Muscle of back (tissue), 11 donors: ENCODE data around the gene TBC1D14. TPM values are rescaled to one million over a fixed set of nuclear protein-coding genes. Genes with fewer than 3 reads are reported as not detected.

Experiments
- DNase-seq, 3 donors: peaks; one replicate each; pipeline versions ENCODE4 v3.0.0 to v3.0.0-alpha.2; 2013
- polyA plus RNA-seq, 10 donors: library from polyadenylated mRNA; unstranded; fragments of 120-200 nt; gene quantifications; one replicate each; pipeline ENCODE4 v1.2.1, GENCODE V29; 2013; ENCODE audit not compliant: insufficient read length in 10 of 10

The TBC1D14 gene
- polyA plus RNA-seq, 10 donors, result 32.0 to 42.9 (median 38.1) TPM

DNA sequence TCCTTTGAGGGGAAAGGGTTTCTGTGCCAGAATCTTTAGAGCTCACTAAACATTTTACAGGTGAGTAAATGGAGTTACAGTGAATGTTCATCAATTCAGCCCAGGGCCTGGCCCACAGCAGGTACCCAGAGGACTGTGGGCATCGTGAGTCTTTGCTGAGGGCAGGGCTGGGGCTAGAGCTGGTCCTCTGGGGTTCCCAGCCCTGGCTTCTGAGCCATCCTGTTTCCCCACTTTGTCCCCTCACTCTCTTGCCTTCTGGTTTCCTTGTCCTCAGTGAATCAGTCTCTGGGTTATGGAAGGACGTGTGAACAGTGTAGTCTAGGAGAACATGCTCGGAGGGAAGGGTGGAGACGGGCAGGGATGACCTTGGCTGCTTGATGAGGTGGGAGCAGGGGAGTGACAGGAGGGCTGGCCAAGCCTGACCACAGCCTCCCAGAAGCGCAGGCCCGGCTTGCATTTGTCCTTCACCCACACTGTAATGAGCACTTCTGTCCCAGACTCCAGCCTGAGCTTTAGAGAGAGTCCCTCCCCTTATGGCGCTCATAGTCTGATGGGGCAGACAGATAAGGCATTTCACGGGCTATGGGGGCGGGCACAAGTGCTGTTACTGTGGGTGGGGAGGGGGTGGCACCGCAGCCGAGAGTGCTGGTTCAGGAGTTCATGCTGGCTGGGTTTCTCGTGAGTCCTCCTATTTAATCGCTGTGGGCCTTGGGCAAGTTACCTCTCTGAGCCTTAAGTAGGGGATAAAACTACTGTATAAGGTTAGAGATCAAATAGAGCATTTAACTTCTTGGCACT, 17.3 kb downstream of the TBC1D14 start:
- no peak for DNase-seq

DNA sequence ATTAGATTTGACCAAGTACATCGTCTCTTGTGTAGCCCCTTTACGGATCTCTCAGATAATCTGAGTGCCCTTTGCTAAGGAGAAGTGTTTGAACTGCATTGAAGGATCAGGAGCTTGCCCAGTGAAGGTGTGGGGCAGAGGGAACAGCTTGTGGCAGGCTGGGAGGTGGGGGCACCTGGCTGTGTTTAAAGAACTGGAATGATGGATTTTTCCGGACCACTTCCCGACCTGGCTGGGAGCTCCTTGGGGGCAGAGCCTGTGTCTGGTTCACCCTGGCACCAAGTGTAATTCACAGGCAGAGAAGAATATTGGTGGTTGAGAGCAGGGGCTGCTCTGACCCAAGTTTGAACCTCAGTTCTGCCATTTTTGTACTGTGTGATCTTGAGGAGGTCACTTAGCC, 18.5 kb downstream of the TBC1D14 start:
- no peak for DNase-seq

DNA sequence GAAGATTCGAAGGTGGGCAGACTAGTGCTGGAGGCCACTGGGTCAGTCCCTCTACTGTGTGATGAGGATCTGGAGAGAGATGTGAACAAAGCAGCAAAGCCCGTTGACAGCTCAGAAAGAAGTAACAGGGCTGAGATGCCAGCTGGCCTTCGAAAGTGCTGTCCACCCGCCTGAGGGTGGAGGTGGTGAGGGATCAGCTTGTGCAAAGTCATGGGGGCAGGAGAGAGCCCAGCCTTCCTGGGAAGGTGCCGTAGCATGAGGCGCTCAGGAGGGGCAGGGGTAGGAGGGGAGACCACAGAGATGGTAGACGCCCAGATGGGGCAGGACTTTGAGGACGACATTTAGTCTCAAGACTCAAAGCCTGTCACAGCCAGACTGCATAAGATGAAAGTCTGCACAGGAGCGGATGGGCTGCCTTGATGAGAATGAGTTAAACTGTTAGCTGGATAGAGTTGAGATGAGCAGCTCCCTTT, 19.7 kb downstream of the TBC1D14 start:
- no peak for DNase-seq

DNA sequence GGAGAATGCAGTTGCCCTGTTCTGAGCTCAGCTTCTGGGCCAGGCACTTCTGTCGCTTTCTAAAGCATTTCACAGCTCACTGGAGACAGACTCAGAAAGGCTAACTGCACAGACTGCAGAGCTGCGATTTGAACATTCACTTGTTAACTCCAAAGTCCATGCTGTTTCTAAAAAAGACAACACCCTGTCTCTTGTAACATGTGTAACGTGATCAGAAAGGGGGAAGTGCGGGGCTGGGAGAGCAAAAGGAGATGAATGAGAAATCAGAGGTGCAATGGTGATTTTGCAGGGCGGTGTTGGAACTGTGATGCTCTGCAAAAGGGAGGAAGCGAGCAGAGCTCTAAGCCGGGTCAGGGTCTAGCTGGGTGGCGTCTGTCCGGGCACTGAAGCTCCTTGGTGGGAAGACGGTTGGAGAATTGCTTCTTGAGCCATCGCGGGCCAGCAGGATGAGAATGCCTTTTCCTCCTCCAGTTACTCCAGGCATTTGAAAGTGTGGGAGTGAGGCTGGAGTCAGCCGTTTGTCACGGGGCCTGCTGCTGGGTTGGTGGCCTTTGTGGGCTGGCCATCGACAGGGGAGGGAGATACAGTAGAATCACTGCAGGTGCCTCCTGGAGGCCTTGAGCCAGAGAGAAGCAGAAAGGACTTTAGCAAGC, 20.3 kb downstream of the TBC1D14 start:
- DNase-seq, result peak in 1 of 3 donors; percentile 55

DNA sequence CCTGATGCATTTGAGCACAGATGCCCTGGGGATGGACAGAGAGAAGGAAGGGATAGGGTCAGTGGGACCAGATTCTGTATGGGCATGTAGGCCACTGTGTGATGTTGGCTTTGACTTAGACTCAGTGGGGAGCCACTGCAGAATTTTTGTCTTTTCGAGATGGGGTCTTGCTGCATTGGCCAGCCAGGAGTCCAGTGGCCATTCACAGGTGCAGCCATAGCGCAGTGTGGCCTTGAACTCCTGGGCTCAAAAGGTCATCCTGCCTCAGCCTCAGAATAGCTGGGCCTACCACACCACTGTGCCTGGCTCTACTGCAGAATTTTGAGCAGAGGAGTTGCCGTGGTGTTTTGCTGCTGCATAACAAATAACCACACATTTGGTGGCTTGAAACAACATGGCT, 22.8 kb downstream of the TBC1D14 start:
- no peak for DNase-seq

DNA sequence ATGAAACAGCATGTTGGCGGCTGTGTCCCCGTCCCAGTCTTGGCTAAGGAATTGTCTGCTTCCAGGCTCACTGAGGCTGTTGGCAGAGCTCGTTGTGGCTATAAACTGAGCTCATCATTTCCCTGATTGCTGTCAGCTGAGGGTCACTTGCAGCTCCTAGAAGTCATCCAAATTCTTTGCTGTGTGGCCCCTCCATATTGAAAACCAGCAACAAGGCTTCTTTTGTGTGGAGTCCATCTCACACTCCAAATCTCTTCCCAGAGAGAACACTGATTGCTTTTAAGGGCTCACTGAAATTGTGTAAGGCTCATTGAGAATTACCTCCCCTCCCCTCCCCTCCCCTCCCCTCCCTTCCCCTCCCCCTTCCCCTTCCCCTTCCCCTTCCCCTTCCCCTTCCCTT, 23.3 kb downstream of the TBC1D14 start:
- DNase-seq, result no peak

DNA sequence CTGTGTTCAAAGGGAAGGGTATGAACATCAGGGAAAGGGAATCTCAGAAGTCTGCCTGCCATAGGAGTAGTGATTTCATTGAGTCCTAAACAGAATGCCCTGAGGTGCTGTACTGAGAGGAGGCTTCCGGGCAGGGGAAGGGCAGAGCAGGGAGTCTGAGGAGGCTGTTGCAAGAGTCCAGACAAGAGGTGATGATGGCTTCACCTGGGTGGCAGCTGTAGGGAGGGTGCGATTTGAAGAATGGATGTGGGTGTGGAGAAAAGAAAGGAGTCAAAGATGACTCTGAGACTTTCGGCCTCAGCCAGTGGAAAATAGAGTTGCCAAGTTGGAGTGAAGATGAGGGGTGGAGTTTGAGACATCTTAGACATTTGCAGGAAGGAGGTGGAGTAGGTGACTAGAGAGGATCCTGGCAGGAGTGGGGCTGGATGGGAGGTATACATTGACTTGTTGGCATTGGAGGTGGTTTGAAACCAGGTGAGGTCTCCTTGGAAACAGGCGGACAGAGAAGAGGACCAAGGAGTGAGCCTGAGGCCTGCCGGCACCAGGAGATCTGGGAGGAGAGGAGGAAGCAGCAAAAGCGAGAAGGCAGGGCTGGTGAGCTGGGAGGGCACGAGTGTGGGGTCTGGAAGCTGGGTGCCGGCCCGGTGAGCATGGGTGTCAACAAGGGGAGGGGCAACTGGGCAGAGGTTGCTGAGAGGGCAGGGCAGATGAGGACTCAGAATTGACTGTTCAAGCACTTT, 24.2 kb downstream of the TBC1D14 start:
- no peak for DNase-seq

DNA sequence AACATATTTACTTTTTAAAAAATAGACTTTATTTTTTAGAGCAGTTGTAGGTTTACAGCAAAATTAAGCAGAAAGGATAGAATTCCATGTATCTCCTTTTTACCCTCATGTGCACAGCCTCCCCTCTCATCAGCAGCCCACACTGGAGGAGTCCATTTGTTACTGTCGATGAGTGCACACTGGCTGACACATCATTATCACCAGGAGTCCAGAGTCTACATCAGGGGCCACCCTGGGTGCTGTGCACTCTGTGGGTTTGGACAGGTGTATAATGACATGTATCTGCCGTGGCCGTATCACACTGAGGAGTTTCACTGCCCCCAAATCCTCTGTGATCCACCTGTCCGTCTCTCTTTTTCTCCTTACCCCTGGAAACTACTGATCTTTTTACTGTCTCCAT, 26.3 kb downstream of the TBC1D14 start:
- no peak for DNase-seq

DNA sequence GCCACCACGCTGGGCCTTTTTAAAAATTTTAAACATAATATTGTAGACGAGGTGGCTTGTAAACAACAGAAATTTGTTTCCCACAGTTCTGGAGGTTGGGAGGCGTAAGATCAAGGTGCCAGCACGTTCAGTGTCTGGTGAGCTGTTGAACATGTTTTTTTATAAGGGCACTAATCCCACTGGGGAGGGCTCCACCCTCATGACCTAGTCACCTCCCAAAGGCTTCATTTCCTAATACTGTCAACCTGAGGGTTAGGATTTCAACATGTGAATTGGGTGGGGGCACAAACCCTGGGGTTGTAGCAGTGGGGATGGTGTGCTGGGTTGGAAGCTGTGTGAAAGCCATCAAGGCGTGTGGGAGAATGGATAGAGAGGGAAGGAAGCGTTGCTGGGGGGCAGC, 27.6 kb downstream of the TBC1D14 start:
- DNase-seq, result no peak

DNA sequence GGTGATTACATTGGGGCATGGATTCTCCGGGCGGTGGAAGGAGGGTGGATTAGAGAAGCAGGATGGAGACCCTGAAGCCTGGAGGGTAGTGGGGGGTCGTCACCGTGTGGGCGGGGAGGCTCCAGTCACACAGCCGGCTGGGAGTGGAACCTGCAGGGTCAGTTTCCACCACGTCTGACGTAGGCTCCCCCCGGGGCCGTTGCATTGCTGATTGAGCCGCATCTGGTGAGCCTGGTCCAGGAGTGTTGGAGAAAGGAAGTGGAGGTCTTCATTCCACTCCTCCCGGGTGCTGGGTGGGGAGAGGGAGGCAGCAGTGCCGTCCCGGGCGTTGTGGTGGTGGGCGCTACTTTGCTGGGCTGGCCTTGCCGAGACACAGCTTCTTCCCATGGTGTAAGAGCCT, 28.1 kb downstream of the TBC1D14 start:
- DNase-seq, result no peak

DNA sequence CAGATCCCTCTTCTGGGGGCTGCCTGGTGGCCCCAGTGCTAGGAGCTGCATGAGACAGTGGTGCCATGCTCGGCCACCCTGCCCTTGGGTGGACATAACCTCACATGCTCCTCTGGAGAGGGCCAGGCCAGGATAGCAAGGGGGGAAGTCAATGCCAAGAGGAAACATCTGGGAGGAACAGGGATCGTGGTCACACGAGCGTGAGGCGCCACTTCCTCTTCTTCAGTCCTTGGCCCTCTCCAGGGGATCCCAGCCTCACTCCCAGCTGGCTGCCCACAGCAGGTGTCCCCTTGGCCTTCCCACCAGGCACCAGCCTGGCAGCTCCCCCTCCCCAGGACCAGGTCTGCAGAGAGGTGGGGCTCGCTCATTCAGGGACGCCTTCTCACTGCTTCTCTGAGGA, 28.6 kb downstream of the TBC1D14 start:
- DNase-seq, result peak in 2 of 3 donors; percentile 39 to 63

DNA sequence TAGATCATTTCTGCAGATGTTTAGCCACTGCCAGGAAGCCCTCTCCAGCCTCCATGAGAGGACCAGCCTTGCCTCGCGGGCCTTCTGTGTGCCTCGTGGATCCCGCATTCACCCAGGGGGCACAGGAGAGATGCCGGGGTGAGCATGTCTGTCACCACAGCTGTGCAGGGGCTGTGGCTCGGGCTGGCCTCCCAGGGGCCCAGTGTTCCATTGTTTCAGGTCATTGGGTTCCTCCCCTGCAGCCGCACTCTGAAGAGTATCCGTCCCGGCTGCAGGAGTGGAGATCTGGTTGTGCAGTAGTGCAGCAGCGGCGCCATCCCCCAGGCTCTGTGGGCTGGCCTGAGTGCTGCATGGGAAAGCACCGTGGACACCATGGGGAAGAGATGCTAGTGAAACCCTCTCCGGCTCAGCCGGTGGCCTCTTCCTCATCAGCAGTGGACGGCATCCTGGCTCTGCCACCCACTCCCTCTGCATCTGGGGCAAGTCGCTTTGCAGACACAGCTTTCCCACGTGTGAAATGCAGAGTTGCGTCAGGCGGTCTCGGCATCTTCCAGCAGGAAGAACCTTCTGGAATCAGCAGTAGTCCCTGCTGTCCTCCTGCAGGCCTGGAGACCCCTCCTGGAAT, 29.1 kb downstream of the TBC1D14 start:
- DNase-seq, result peak in 1 of 3 donors; percentile 32

DNA sequence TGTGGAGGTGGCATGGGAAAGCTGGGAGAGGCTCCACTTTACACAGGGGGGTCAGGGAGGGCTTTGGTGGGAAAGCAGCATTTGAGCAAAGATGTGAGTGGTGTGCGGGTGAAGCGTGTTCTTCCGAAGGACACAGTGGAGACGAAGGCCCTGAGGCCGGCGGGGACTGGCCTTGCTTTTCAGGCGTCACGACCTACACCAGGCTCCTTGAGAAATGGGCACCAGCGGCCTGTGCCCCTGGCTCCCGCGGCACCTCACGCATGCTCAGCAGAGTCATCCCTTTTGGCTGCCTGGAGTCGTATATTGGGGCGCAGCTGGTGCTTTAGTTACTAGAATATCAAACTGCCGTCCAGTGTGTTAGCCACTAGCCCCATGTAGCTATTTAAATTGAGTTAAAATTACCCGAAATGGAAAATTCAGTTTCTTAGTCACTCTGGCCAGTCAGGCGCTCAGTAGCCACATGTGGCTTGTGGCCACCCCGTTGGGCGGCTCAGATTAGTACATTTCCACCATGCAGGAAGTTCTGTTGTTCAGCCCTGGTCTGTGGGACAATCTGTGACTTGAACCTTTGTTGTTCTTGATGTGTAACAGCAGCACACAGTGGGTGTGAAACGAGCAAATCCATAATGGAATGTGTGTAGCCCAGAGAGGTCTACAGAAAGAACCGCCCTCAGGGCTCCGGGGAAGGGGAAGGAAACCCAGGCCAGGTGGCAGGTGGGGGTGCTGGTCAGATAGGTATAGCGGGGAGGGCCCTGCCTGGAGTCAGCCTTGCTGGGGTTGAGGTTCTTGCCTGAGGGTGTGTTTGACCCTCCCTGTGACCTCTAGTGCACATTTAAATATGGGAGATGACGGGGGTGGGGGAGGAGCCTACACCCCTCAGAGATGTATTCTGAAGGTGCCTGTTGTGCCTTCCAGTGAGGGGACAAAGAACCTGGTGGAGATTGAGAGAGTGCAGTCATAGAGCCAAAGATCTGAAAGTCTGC, 30.4 kb downstream of the TBC1D14 start:
- DNase-seq, result no peak

DNA sequence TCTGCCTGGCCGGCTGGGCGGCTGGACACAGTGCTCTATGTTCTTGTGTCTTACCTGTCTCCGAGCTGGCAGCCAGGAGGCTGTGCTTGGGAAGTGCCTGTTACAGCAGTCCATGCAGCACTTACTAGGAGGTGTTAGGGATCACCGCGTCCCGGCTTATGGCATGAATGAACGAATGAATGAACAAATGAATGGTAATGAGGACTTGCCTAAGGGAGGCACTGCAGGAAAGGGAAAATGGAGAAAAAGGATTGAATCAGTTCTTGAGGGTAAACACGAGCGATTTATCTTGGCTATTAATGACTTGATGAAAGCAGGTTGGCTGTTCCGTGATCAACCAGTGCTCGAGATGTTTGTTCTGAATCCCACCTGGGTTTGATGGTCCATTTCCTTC, 31.1 kb downstream of the TBC1D14 start:
- DNase-seq, result no peak

DNA sequence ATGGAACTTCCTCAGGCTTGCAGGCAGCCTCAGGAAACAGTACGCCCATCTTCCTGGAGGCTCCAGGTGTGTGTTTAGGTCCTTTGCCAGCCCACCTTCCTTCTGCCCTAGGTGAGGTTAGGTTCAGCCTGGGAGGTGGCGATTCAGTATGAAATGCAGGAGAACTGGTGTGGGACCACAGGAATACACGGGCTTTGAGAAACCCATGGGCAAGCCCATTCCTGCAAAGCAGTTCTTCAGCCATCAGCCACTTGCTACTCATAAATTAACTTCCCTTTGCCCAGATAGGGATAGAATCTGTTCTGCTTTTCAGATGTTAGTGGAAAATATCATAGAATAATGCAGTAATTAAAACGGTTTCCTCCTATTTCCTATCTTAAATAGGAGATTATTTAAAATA, 32.2 kb downstream of the TBC1D14 start:
- DNase-seq, result peak in 1 of 3 donors; percentile 28

DNA sequence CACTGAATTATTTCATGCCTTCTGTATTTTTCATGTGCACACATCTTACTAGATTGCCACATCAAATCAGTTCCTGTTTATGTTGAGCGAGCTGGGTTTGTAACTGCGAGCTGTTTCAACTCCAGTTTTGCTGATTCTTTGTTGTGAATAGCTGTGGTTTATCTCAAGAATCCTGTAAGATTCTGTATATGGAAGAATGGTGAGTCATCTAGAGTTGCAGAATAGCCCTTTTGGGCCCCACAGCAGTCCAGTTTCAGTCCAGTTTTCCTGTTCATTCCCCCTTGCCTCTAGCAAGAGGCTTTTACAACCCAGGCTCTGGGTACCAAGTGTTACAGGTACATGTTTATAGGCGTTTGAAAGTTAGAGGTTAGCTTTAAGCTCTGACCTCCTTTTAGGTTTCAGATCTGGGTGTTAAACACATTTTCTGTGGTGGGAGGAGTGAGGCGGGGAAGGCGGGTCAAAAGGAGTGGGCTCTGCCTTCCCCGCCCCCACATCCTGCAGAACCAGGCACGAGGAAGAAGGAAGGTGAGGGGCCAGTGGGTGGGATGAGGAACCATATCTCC, 32.7 kb downstream of the TBC1D14 start:
- DNase-seq, result peak in 2 of 3 donors; percentile 73 to 85

DNA sequence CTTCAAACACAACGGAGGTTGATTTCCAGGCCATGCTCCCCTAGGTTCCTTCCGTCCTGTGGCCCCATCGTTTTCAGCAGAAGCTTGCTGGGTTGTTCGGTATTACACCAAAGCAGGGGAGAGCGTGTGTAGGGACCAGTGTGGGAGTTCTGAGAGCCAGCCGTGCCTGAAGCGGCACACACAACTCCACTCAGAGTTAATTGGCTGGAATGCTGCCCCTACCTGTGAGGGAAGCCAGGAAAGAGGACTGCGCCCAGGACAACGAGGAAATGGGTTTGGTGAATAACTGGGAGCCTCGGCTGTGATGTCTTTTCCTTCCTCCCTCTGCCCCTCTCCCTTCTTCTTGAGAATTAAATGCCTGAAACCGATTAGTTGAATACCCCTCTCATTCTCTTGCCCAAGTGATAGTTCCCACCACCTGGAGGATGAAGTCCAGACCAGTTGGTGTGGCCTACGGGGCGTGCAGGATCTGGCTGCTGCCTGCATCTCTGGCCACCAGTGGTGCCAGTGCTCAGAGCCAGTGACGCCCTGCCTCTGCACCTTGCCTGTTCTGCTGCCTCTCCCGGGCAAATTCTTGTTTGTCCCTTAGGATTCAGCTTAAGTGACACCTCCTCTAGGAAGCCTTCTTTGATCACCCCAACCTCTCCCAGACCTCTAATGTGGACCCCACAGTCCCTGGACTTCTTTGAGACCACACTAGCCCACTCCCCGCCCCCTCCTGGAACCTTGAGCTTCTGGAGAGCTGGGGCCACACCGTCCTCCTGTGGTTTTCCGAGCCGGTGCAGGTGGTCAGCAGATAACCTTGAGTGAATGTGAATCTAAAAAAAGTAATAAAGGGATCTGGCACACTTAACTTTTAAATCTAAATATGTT, 33.6 kb downstream of the TBC1D14 start:
- no peak for DNase-seq

DNA sequence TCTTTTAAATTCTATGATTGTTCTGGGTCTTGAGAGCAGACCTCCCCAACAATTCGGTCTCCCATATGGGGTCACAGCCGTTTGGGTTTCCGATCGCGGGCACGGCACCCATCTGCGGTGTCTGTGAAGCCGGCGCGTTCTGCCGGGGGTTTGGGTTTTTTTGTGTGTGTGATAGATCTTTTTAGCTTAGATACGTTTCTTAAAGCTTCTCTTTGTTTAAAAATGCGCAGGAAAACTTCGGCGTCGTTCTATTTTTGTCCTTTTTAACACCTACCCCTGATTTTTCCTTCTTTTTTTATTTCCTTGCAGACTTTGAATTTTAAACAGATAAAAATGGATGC, 34.2 kb downstream of the TBC1D14 start:
- DNase-seq, result no peak

DNA sequence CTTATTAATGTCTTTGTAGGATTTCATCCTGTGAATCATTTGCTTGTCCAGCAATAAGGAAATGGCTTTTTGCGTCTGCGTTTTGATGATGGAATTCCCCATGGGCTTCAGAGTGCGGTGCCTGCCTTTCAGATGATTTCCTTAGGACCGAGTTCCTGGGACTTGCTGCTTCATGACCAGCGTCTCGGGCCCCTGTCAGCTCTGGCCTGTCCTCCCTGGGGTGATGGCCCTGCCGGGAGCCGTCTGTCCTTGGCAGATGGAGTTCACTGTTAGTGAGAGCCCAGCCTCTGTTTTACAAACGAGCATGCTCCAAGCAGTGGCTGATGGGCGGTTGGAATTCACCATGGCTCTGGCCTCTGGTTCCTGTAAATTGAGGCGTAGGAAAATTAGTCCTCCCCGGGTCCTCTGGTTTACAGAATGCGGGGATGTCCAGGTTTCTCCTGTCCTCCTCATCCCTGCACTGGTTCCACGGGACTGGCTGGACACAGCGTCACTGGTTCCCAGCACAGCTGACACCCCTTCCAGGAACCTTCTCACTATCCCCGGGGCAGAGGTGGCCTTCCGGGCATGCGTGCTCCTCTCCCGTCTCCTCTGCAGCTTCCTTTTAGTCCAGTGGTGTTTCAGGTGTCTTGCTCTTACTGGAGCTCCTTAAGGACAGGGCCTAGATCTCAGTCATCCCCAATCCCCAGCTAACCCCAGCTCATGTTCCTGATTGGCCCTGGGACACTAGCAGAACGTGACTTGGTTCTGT, 34.9 kb downstream of the TBC1D14 start:
- DNase-seq, result no peak
